Smooth muscle cell of the brain vasculature (primary cell): ENCODE measurements around the gene TOX3.

Source experiments
- DNase-seq: peaks from one replicate; pipeline ENCODE4 v3.0.0-alpha.2; 2012; ENCODE audit warnings: low read depth, low spot score

The TOX3 gene

GRCh38 chr16:52547004-52547833 lies at the start of gene TOX3:
TOX3 (minus strand) TSS chr16:52547143; CDS start chr16:52546723, 420 bp downstream.
- no peak for DNase-seq

- no peak for DNase-seq
These were observed 45.8 kb upstream of the TOX3 start for GRCh38 chr16:52592778-52593177.

- no peak for DNase-seq
These were observed 45.1 kb upstream of the TOX3 start for GRCh38 chr16:52591934-52592592.

GRCh38 chr16:52591471-52591870 lies 44.5 kb upstream of the TOX3 start:
- no peak for DNase-seq

- DNase-seq = no peak
These were observed 39.2 kb upstream of the TOX3 start for GRCh38 chr16:52586159-52586558.

- DNase-seq = no peak
These were observed 37.7 kb upstream of the TOX3 start for GRCh38 chr16:52584354-52585320.

- no peak for DNase-seq
These were observed 34.6 kb upstream of the TOX3 start for GRCh38 chr16:52581530-52581929.

- no peak for DNase-seq
These were observed 33.5 kb upstream of the TOX3 start for GRCh38 chr16:52580488-52580887.

GRCh38 chr16:52578829-52579498 lies 32.0 kb upstream of the TOX3 start:
- DNase-seq = no peak

GRCh38 chr16:52578007-52578828 lies 31.3 kb upstream of the TOX3 start:
- DNase-seq = no peak

- DNase-seq = no peak
These were observed 30.3 kb upstream of the TOX3 start for GRCh38 chr16:52577130-52577706.

GRCh38 chr16:52573365-52574299 lies 26.7 kb upstream of the TOX3 start:
- no peak for DNase-seq

- no peak for DNase-seq
These were observed 25.7 kb upstream of the TOX3 start for GRCh38 chr16:52572656-52573055.

- no peak for DNase-seq
These were observed 23.6 kb upstream of the TOX3 start for GRCh38 chr16:52570495-52571091.

GRCh38 chr16:52569701-52570100 lies 22.8 kb upstream of the TOX3 start:
- DNase-seq = no peak

GRCh38 chr16:52568983-52569690 lies 22.2 kb upstream of the TOX3 start:
- DNase-seq = no peak

- no peak for DNase-seq
These were observed 21.6 kb upstream of the TOX3 start for GRCh38 chr16:52568495-52568894.

- DNase-seq = no peak
These were observed 20.2 kb upstream of the TOX3 start for GRCh38 chr16:52567193-52567592.
